Kidney epithelial cell (primary cell): ENCODE measurements around the gene ASCL2. TPM values are rescaled to one million over a fixed set of nuclear protein-coding genes. Genes with fewer than 3 reads are reported as not detected.
A peak's percentile ranks its signal among the peaks of the same experiment; 100 is the strongest.

Experiments used
- DNase-seq: peaks from one replicate; pipeline ENCODE4 v3.0.0-alpha.2; 2010; ENCODE audit warnings: low read depth
- H3K27me3 ChIP-seq: 2 replicates; pipeline ENCODE4 v1.6.0; 2011; ENCODE audit warnings: low read length; ENCODE audit not compliant: control insufficient read depth, insufficient read depth
- H3K36me3 ChIP-seq: 2 replicates; pipeline ENCODE4 v1.5.1; 2011; ENCODE audit warnings: low read length; ENCODE audit not compliant: control insufficient read depth, insufficient read depth
- H3K4me3 ChIP-seq: 2 replicates; pipeline ENCODE4 v1.5.1; 2011; ENCODE audit warnings: low read depth, mild to moderate bottlenecking, control low read depth, low read length
- total RNA-seq: library from RNA; depleted of rRNA; stranded (reverse); fragments of >200 nt; gene quantifications from 2 replicates; pipeline ENCODE4 v1.2.3, GENCODE V29; 2015
- TF ChIP-seq, protein P1 (sequence below): IDR thresholded peaks from 2 replicates; pipeline ENCODE4 v1.5.1; 2011; ENCODE audit warnings: mild to moderate bottlenecking, moderate library complexity, low read length, control low read depth, inconsistent platforms; ENCODE audit not compliant: insufficient read depth, poor library complexity, severe bottlenecking

ASCL2 gene
- total RNA-seq, 1 donor from 2014 or later = not detected

DNA sequence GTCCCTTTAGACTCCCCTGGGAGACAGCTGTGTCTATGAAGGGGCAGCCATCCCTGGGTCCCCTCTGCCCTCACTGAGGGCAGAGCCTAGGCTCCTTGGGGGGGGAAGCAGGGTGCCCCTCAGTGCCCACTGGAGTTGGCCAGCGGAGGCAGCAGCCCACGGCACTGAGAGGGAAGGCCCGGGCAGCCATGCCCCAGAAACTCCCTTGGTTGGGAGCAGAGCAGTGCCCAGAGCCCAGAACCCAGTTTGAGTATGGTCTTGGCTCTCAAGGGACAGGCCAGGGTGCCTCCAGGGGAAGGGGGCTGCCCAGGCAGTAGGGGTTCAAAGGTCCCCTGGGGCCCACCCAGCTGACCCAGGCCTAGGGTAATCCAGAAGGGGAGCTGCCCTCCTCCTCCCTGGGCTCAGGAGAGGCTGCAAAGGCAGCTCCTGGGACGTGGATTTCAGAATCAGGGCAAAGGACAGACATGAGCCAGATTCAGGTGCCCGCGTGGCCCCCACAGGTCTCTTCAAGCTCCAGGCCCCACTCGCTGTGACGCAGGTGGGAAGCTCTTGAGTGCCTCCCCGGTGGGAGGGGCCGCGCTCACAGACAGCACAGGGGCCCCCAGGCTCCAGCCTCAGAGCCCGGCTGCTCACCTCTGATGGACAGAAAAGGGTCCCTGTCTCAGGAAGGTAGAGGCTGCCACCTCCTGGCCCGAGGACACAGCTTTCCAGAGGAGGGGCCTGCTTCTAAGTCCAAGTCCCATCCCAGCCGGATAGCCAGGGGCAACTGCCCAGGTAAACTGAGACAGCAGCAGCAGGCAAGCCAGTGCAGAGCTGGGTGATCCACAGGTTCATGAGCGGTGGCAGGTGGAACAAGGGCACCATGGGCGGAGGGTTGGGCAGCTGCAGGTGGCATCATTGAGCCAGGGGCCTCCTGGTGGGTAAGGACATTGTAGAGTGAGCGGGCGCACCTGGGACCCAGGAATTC lies 28.7 kb upstream of the ASCL2 start:
- TF ChIP-seq, protein P1, sequence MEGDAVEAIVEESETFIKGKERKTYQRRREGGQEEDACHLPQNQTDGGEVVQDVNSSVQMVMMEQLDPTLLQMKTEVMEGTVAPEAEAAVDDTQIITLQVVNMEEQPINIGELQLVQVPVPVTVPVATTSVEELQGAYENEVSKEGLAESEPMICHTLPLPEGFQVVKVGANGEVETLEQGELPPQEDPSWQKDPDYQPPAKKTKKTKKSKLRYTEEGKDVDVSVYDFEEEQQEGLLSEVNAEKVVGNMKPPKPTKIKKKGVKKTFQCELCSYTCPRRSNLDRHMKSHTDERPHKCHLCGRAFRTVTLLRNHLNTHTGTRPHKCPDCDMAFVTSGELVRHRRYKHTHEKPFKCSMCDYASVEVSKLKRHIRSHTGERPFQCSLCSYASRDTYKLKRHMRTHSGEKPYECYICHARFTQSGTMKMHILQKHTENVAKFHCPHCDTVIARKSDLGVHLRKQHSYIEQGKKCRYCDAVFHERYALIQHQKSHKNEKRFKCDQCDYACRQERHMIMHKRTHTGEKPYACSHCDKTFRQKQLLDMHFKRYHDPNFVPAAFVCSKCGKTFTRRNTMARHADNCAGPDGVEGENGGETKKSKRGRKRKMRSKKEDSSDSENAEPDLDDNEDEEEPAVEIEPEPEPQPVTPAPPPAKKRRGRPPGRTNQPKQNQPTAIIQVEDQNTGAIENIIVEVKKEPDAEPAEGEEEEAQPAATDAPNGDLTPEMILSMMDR = peak; percentile 64
- no peak for DNase-seq
- peaks cover 9% of the 10 kb centered on the region for H3K27me3 ChIP-seq
- H3K36me3 ChIP-seq = no peaks in the 10 kb centered on the region
- no peak overlapping the region for H3K4me3 ChIP-seq

DNA sequence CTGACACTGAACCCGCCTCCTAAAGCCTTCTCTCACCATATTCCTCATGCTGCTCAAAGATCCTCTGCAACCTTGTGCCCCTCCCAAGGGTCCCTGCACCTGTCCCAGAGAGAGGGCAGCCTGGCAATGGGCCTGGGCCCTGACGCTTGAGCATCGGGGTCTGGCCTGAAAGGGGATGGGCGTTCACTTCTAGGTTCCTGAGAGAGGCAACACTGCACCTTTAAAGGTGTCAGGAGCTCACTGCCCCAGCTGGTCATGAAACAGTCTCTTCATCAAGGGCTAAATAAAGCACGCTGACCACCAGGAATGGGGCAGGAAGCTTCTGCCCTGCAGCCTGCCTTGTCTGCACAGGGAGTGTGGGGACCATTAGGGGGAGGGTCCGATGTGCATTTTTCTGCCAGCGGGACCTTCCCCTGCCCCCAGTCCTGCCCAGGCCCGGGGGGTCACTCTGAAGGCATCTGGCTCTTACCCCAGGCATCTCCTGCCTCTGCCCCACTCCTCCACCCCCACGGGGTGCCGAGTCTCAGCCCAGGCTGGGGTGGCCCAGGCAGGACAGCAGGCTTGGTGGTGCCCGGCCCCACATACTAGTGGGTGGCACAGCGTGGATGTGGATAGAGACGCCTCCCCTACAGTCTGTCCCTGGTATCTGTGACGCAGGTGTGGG lies 27.9 kb upstream of the ASCL2 start:
- H3K36me3 ChIP-seq = no peaks in the 10 kb centered on the region
- H3K27me3 ChIP-seq = peaks cover 9% of the 10 kb centered on the region
- DNase-seq = no peak
- no peak overlapping the region for H3K4me3 ChIP-seq
- TF ChIP-seq, protein P1 = no peak

DNA sequence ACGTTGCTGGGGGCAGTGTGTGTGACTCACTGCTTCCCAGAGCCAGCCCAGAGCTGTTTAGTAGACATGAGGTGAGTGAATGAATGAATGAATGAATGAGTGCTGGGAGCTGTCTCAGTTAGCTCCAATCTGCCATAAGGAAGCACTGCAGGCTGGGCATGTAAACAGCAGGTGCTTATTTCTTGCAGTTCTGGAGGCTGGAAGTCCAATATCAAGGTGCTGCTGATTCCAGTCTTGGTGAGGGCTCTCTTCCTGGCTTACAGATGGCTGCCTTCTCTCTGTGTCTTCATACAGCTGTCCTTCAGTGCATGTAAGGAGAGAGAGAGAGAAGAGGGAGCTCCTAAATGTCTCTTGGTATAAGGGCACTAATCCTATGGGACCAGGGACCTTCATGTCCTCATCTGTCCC lies 27.2 kb upstream of the ASCL2 start:
- no peak for DNase-seq
- peaks cover 9% of the 10 kb centered on the region for H3K27me3 ChIP-seq
- no peaks in the 10 kb centered on the region for H3K36me3 ChIP-seq
- H3K4me3 ChIP-seq = no peak overlapping the region
- TF ChIP-seq, protein P1 = no peak

DNA sequence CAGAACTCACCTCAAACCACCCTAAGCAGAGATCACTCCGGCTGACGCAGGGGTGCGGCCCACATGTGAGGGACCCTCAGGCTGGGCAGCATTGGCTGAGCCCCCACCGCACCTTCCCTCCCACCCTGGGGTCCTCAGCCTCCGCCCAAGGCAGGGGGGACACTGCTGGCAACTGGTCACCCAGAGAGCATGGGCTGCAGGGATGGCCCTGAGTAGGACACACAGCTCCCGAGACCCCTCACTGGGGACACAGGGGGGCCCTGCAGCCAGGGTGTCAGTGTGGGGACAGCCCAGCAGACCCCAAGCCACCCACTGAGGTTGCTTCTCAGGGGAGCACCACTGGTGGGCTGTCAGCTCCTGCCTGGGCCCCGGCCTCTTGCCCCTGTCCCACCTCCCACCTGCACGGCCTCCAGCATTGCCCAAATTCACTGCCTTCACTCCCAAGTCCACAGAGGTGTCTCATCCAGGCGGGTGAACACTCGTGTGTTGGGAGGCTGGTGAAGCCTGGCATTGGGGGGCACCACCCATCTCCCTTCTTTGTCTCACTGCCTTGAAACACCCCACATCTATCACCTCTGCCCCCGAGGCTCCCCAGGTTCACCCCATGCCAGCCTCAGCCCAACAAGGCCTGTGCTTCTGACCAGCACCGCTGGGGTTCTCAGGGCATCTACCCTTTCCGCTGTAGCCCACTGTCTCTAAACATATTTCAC lies 26.7 kb upstream of the ASCL2 start:
- H3K27me3 ChIP-seq = peaks cover 9% of the 10 kb centered on the region
- no peak for DNase-seq
- no peak overlapping the region for H3K4me3 ChIP-seq
- H3K36me3 ChIP-seq = no peaks in the 10 kb centered on the region
- TF ChIP-seq, protein P1 = no peak

DNA sequence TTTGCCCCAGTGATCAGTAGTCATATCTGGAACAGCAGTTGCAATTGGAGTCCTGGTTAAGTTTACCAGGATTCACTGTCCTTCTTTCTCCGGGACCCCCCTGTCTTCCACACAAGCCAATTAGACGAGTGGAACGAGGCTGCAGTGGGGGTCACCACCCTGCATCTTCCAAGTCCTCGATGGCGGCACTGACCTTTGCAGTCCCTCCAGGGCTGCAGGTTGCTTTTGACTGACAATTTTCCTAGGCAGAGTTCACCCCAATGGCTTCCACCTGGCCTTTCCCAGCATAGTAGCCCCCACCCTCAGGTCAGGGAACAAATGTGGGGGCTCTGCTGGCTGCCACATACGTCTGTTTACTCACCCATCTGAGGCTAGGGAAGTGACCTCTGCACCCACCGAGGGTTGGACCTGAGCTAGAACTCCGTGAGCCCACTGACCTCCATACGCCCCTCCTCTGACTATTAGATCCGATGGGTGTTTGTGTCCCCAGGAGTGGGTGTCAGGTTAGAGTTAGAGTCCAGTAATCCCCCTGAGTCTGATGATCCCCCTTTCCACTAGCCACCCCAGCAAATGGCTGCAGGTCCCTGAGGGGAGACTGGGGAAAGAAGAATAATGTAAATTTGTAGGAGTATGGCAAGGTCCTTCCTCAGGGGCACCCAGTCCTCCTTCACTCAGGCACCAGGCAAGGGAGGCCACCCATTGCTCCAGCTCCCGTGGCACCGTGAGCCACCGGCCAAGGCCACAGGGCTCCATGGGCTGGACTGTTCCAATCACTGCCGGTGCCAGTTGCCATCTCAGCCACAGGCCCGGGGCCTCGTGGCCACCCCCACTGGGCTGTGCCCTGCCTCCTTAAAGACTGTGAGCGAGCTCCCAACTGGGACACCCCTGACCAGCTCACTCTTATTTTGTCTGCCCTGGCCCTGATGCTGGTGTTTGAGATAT lies 25.9 kb upstream of the ASCL2 start:
- TF ChIP-seq, protein P1 = no peak
- H3K4me3 ChIP-seq = no peak overlapping the region
- H3K27me3 ChIP-seq = peaks cover 9% of the 10 kb centered on the region
- no peaks in the 10 kb centered on the region for H3K36me3 ChIP-seq
- no peak for DNase-seq
